Keratinocyte (primary cell): ENCODE data around the gene ADGRV1. TPM values are rescaled to one million over a fixed set of nuclear protein-coding genes. Genes with fewer than 3 reads are reported as not detected.
"Not testable (repeated sequence)": the region's sequence is repeated elsewhere in the genome, so short reads cannot be mapped to it uniquely, and the experiment has no call there.

Source experiments
- DNase-seq: peaks from one replicate; pipeline ENCODE4 v3.0.0-alpha.2; 2011; ENCODE audit warnings: low read depth, missing footprints, low spot score
- FAIRE-seq: peaks from 2 replicates; lab custom pipeline; 2011; peaks lifted over from hg19 to GRCh38; lab: Jason Lieb, UNC
- H2AFZ ChIP-seq: 2 replicates; pipeline ENCODE4 v1.6.0; 2012; ENCODE audit warnings: low read length, control low read depth, inconsistent platforms; ENCODE audit not compliant: control insufficient read depth
- H3K27ac ChIP-seq: 2 replicates; pipeline ENCODE4 v1.5.1; 2011; ENCODE audit warnings: low read length; ENCODE audit not compliant: control insufficient read depth, insufficient read depth
- H3K27me3 ChIP-seq: 3 replicates; pipeline ENCODE4 v1.6.0; 2011; ENCODE audit warnings: low read length; ENCODE audit not compliant: control insufficient read depth, insufficient read depth; ENCODE audit errors: extremely low read depth
- H3K36me3 ChIP-seq, 2 experiments: 2 replicates in 1 of 2; 3 replicates in 1 of 2; pipeline ENCODE4 v1.5.1; 2011; ENCODE audit warnings: low read length in 2 of 2, mild to moderate bottlenecking in 1 of 2; ENCODE audit not compliant: control insufficient read depth in 2 of 2, insufficient read depth in 2 of 2; ENCODE audit errors: extremely low read depth in 1 of 2
- H3K4me1 ChIP-seq: 3 replicates; pipeline ENCODE4 v1.5.1; 2011; ENCODE audit warnings: low read length; ENCODE audit not compliant: control insufficient read depth, insufficient read depth; ENCODE audit errors: extremely low read depth
- H3K4me2 ChIP-seq: 3 replicates; pipeline ENCODE4 v1.6.0; 2011; ENCODE audit warnings: low read depth, low read length; ENCODE audit not compliant: control insufficient read depth, insufficient read depth; ENCODE audit errors: extremely low read depth
- H3K4me3 ChIP-seq, 3 experiments: fragments of 200-600 bp in 1 of 3; sonication (generic) in 1 of 3; 2 replicates in 2 of 3; 3 replicates in 1 of 3; pipeline ENCODE4 v1.5.1; 2011 to 2016; ENCODE audit warnings: low read length in 3 of 3, mild to moderate bottlenecking in 3 of 3, control low read depth in 2 of 3, inconsistent platforms in 1 of 3, low read depth in 1 of 3, mixed read lengths in 1 of 3, mixed run types in 1 of 3, moderate library complexity in 1 of 3; ENCODE audit not compliant: control insufficient read depth in 2 of 3, insufficient read depth in 2 of 3; ENCODE audit errors: extremely low read depth in 1 of 3
- H3K79me2 ChIP-seq: 2 replicates; pipeline ENCODE4 v1.6.0; 2012; ENCODE audit warnings: low read length; ENCODE audit not compliant: control insufficient read depth, insufficient read depth
- H3K9ac ChIP-seq: 3 replicates; pipeline ENCODE4 v1.6.0; 2011; ENCODE audit warnings: low read length; ENCODE audit not compliant: control insufficient read depth, insufficient read depth; ENCODE audit errors: extremely low read depth
- H3K9me1 ChIP-seq: 3 replicates; pipeline ENCODE4 v1.6.0; 2011; ENCODE audit warnings: low read length; ENCODE audit not compliant: control insufficient read depth, insufficient read depth; ENCODE audit errors: extremely low read depth
- H3K9me3 ChIP-seq: 2 replicates; pipeline ENCODE4 v1.5.1; 2012; ENCODE audit warnings: low read depth, low read length; ENCODE audit not compliant: control insufficient read depth
- H4K20me1 ChIP-seq: 3 replicates; pipeline ENCODE4 v1.6.0; 2011; ENCODE audit warnings: low read length; ENCODE audit not compliant: control insufficient read depth, insufficient read depth; ENCODE audit errors: extremely low read depth
- EZH2 ChIP-seq: IDR thresholded peaks from one replicate; pipeline ENCODE4 v1.6.1; 2012; ENCODE audit warnings: inconsistent platforms, mild to moderate bottlenecking, low read length, moderate library complexity
- dilution Hi-C: fragments of 300-500 bp; cut with MboI; formaldehyde crosslinking; loops from one replicate; pipeline ENCODE4 v1.7.0; 2020; ENCODE audit warnings: low sequenced_read_pairs; ENCODE audit not compliant: extremely low pct_ligation_motif_present
- polyA plus RNA-seq, 5 experiments: library from polyadenylated mRNA; depleted of rRNA in 3 of 5; stranded (reverse) in 3 of 5; stranded (forward) in 1 of 5; unstranded in 1 of 5; fragments of >200 nt; gene quantifications; 1 replicate in 1 of 5; 2 replicates in 3 of 5; 3 replicates in 1 of 5; pipeline versions ENCODE4 v1.2.1 to v1.2.3, GENCODE V29; 2011 to 2012; ENCODE audit warnings: missing spikeins in 2 of 5, low read depth in 1 of 5, low replicate concordance in 1 of 5
- TF ChIP-seq, protein P1 (sequence below), 3 experiments: IDR thresholded peaks in 1 of 3; conservative IDR thresholded peaks in 1 of 3; optimal IDR thresholded peaks in 1 of 3; 2 replicates in 2 of 3; 3 replicates in 1 of 3; pipeline versions ENCODE3 to v1.5.1; 2011; ENCODE audit warnings: low read length in 3 of 3, mild to moderate bottlenecking in 3 of 3, moderate library complexity in 2 of 3, control low read depth in 1 of 3, inconsistent platforms in 1 of 3; ENCODE audit not compliant: insufficient read depth in 2 of 3; ENCODE audit errors: extremely low read depth in 1 of 3

ADGRV1 gene
- polyA plus RNA-seq, 1 donor (not counting 4 experiments of a cell fraction or from before 2014, with no cell fraction given): 0.05 TPM

DNA sequence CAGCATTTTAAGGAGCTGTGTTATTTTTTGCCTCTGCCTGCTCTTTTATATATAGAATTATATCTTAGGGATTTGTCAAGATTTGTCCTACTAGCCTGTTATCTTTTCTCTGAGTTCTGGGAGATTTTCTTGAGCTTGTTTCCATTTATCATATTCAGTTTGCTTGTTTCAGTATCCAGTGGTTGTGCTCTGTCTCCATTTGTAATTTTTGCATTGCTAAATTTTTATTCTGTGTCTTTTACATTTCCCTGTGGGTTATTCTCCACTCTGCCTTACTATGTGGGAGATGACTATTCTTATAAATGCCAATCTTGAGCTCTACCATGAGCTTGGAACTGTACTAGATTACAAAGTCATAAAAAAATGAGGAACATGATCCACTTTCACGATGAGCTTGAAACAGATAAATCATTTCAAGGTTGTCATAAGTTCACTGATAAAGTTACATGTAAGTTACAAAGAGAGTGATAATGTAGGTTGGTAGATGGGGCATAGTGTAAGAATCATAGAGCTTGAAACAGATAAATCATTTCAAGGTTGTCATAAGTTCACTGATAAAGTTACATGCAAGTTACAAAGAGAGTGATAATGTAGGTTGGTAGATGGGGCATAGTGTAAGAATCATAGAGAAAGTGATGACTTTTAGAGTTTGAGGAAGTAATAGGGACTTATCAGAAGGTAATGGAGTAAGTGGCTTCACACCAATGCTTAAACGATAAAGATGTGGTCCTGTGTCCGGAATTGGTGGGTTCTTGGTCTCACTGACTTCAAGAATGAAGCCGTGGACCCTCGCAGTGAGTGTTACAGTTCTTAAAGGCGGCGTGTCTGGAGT lies 287.3 kb downstream of the ADGRV1 start:
- H3K4me2 ChIP-seq: no peak overlapping the region
- TF ChIP-seq EZH2: no peak
- TF ChIP-seq, protein P1, sequence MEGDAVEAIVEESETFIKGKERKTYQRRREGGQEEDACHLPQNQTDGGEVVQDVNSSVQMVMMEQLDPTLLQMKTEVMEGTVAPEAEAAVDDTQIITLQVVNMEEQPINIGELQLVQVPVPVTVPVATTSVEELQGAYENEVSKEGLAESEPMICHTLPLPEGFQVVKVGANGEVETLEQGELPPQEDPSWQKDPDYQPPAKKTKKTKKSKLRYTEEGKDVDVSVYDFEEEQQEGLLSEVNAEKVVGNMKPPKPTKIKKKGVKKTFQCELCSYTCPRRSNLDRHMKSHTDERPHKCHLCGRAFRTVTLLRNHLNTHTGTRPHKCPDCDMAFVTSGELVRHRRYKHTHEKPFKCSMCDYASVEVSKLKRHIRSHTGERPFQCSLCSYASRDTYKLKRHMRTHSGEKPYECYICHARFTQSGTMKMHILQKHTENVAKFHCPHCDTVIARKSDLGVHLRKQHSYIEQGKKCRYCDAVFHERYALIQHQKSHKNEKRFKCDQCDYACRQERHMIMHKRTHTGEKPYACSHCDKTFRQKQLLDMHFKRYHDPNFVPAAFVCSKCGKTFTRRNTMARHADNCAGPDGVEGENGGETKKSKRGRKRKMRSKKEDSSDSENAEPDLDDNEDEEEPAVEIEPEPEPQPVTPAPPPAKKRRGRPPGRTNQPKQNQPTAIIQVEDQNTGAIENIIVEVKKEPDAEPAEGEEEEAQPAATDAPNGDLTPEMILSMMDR (optimal IDR thresholded peaks at IDR 0.05 in 1 of 3, IDR thresholded peaks at IDR 0.05 in 1 of 3, conservative IDR thresholded peaks at IDR 0.05 in 1 of 3; ENCODE audit: extremely low read depth in 1 of 3, insufficient read depth in 2 of 3, low read length in 3 of 3): no peak
- H3K9me1 ChIP-seq: no peaks in the 10 kb centered on the region
- FAIRE-seq: peak; percentile 9
- no peak overlapping the region for H2AFZ ChIP-seq
- H3K27me3 ChIP-seq: no peaks in the 10 kb centered on the region
- no peaks in the 10 kb centered on the region for H3K79me2 ChIP-seq
- H3K4me1 ChIP-seq: no peaks in the 10 kb centered on the region
- dilution Hi-C loops: no loop called here
- no peak overlapping the region for H3K27ac ChIP-seq
- no peak for DNase-seq
- H3K36me3 ChIP-seq: no peaks in the 10 kb centered on the region
- H3K9ac ChIP-seq: no peak overlapping the region
- no peaks in the 10 kb centered on the region for H3K9me3 ChIP-seq
- no peak overlapping the region for H3K4me3 ChIP-seq
- H4K20me1 ChIP-seq: no peaks in the 10 kb centered on the region

- H4K20me1 ChIP-seq, H3K79me2 ChIP-seq, H3K4me2 ChIP-seq, H2AFZ ChIP-seq, H3K9me3 ChIP-seq, H3K9me1 ChIP-seq, H3K9ac ChIP-seq, dilution Hi-C loops, DNase-seq, H3K27ac ChIP-seq, FAIRE-seq, H3K4me3 ChIP-seq, H3K4me1 ChIP-seq, H3K36me3 ChIP-seq, H3K27me3 ChIP-seq: not testable (repeated sequence)
Observed at GRCh38 chr5:90847606-90848005, 289.0 kb downstream of the ADGRV1 start.
